K562 (cell line): ENCODE data around the gene FUNDC2. TPM values are rescaled to one million over a fixed set of nuclear protein-coding genes. Genes with fewer than 3 reads are reported as not detected.

Experiments used
- ATAC-seq: fragments of 200-7000 bp; cut with Tn5 transposase; 3 replicates; pipeline ENCODE4 v1.9.1; 2020; ENCODE audit warnings: moderate library complexity
- BruUV-seq: library from RNA; stranded (reverse); fragments of 400-500 nt; replicated peaks from 2 replicates; lab custom pipeline; 2021; lab: Mats Ljungman, UMichigan
- CTCF ChIA-PET: fragments of 300-600 bp; formaldehyde crosslinking; extraction: SDS; loops from one replicate; lab custom pipeline; 2021; ENCODE audit warnings: low intra/inter-chr PET ratio; lab: Yijun Ruan, JAX
- POLR2A ChIA-PET: fragments of 300-600, 350-650 bp; sonication (Branson Sonifier 250); formaldehyde crosslinking; extraction: SDS; loops from one replicate; lab custom pipeline; 2021; ENCODE audit warnings: antibody characterized with exemption, inconsistent platforms; lab: Yijun Ruan, JAX
- DNase-seq, 4 experiments: peaks; one replicate each; pipeline versions ENCODE4 v3.0.0 to v3.0.0-alpha.2; 2011 to 2018; ENCODE audit warnings: low spot score in 3 of 4, mixed read lengths in 3 of 4; ENCODE audit errors: extremely low read depth in 1 of 4
- FAIRE-seq: peaks from 2 replicates; lab custom pipeline; 2011; peaks lifted over from hg19 to GRCh38; lab: Jason Lieb, UNC
- H2AFZ ChIP-seq: 2 replicates; pipeline ENCODE4 v1.6.0; 2011; ENCODE audit warnings: low read depth, low read length, control low read depth, inconsistent platforms
- H3K27ac ChIP-seq: fragments of 200-600 bp; 3 replicates; pipeline ENCODE4 v1.8.0; 2011; ENCODE audit warnings: low read depth, mild to moderate bottlenecking, control low read depth, inconsistent platforms, low read length, moderate library complexity, mixed read lengths; ENCODE audit errors: extremely low read depth
- H3K27me3 ChIP-seq, 2 experiments: fragments of 300-600 bp in 1 of 2; 2 replicates in 1 of 2; 3 replicates in 1 of 2; pipeline versions ENCODE4 v1.6.0 to v1.8.0; 2011; ENCODE audit warnings: inconsistent platforms in 2 of 2, low read length in 2 of 2, mild to moderate bottlenecking in 1 of 2, mixed read lengths in 1 of 2, moderate library complexity in 1 of 2; ENCODE audit not compliant: control insufficient read depth in 2 of 2, insufficient read depth in 2 of 2
- H3K36me3 ChIP-seq: fragments of 300-600 bp; 3 replicates; pipeline ENCODE4 v1.8.0; 2011; ENCODE audit warnings: mild to moderate bottlenecking, low read length, inconsistent platforms; ENCODE audit not compliant: control insufficient read depth, insufficient read depth
- H3K4me1 ChIP-seq, 2 experiments: fragments of 200-600 bp in 1 of 2; replicated peaks in 1 of 2; 2 replicates in 1 of 2; 3 replicates in 1 of 2; pipeline versions ENCODE4 v1.5.1 to v1.8.0; 2011; ENCODE audit warnings: inconsistent platforms in 2 of 2, low read length in 2 of 2, mild to moderate bottlenecking in 1 of 2, mixed read lengths in 1 of 2, moderate library complexity in 1 of 2; ENCODE audit not compliant: control insufficient read depth in 2 of 2, insufficient read depth in 2 of 2
- H3K4me2 ChIP-seq: 2 replicates; pipeline ENCODE4 v1.6.1; 2011; ENCODE audit warnings: low read length, control low read depth, inconsistent platforms, mixed read lengths; ENCODE audit not compliant: insufficient read depth
- H3K4me3 ChIP-seq: fragments of 200-600 bp; sonication (generic), shearing (Covaris generic); 2 replicates; pipeline ENCODE4 v1.5.1; 2016; ENCODE audit warnings: control low read depth, inconsistent platforms
- H3K79me2 ChIP-seq: fragments of 200-600 bp; 3 replicates; pipeline ENCODE4 v1.8.0; 2011; ENCODE audit warnings: low read length, inconsistent platforms; ENCODE audit not compliant: control insufficient read depth, insufficient read depth
- H3K9ac ChIP-seq, 2 experiments: 2 replicates each; pipeline versions ENCODE4 v1.6.0 to v1.6.1; 2011; ENCODE audit warnings: low read depth in 2 of 2, low read length in 2 of 2, control low read depth in 1 of 2, inconsistent platforms in 1 of 2, mild to moderate bottlenecking in 1 of 2, mixed read lengths in 1 of 2; ENCODE audit not compliant: insufficient read depth in 1 of 2
- H3K9me1 ChIP-seq: one replicate; pipeline ENCODE4 v1.6.0; 2011; ENCODE audit warnings: inconsistent platforms, mild to moderate bottlenecking, low read length, moderate library complexity; ENCODE audit not compliant: control insufficient read depth, insufficient read depth
- H3K9me3 ChIP-seq: replicated peaks from 2 replicates; pipeline ENCODE4 v1.5.1; 2011; ENCODE audit warnings: low read depth, low read length, inconsistent platforms; ENCODE audit not compliant: control insufficient read depth, insufficient read depth
- H4K20me1 ChIP-seq: replicated peaks from 2 replicates; pipeline ENCODE4 v1.6.1; 2011; ENCODE audit warnings: low read length, inconsistent platforms, mixed read lengths; ENCODE audit not compliant: control insufficient read depth, insufficient read depth
- KLF6 ChIP-seq: fragments of 250-450 bp; sonication (Bioruptor Pico); IDR thresholded peaks from 2 replicates; pipeline ENCODE4 v1.4.0; 2020; ENCODE audit warnings: mild to moderate bottlenecking, moderate library complexity, borderline replicate concordance
- MTA2 ChIP-seq: fragments of 450-650 bp; IDR thresholded peaks from 2 replicates; pipeline ENCODE4 v1.6.1; 2016; ENCODE audit warnings: low read depth
- ZBED1 ChIP-seq: IDR thresholded peaks from 2 replicates; pipeline ENCODE4 v1.6.1; 2014
- ZNF354B ChIP-seq: fragments of 250-450 bp; sonication (Bioruptor Pico); IDR thresholded peaks from 2 replicates; pipeline ENCODE4 v1.4.0; 2020
- WGBS: fragments of 100-300 bp; shearing (Covaris generic); methylation state at CpG from one replicate; pipeline ENCODE4 v1.1.6; 2016; ENCODE audit warnings: low coverage, mixed read lengths; ENCODE audit not compliant: insufficient coverage; ENCODE audit errors: missing lambda C conversion rate; 5-methylcytosine and 5-hydroxymethylcytosine counted together
- in situ Hi-C: fragments of 300-500 bp; cut with MboI; formaldehyde crosslinking; loops from 4 replicates; pipeline ENCODE4 v1.15.0; 2018; ENCODE audit warnings: inconsistent platforms, mixed read lengths
- intact Hi-C: fragments of 100-400 bp; cut with micrococcal nuclease; formaldehyde crosslinking; loops from 2 replicates; pipeline ENCODE4 v1.14.2; 2022
- polyA plus RNA-seq, 8 experiments: library from polyadenylated mRNA; depleted of rRNA in 4 of 8; stranded (reverse) in 5 of 8; unstranded in 3 of 8; fragments of >200 nt; fragmentation: Nextera tagmentation in 2 of 8; fragmentation: Illumina TruSeq in 1 of 8; extraction: Ambion mirVana in 2 of 8; extraction: Trizol in 1 of 8; gene quantifications; 2 replicates each; pipeline versions ENCODE4 v1.2.1 to v1.2.3, GENCODE V29; 2011 to 2014; ENCODE audit warnings: inconsistent platforms in 1 of 8, missing spikeins in 1 of 8
- total RNA-seq, 7 experiments: library from RNA; depleted of rRNA in 6 of 7; stranded (reverse); fragments of >200 nt in 6 of 7; fragmentation: Illumina TruSeq in 2 of 7; extraction: Trizol in 2 of 7; gene quantifications; 2 replicates each; pipeline versions ENCODE4 v1.2.1 to v1.2.3, GENCODE V29; 2011 to 2021; ENCODE audit warnings: low replicate concordance in 1 of 7
- TF ChIP-seq, protein P1 (sequence below): sonication (generic); formaldehyde crosslinking; IDR thresholded peaks from 2 replicates; pipeline ENCODE4 v1.8.0; 2022; ENCODE audit warnings: mild to moderate bottlenecking, missing genetic modification reagents, borderline replicate concordance
- TF ChIP-seq, protein P2 (sequence below): fragments of 250-450 bp; sonication (Bioruptor Pico); IDR thresholded peaks from 2 replicates; pipeline ENCODE4 v1.8.0; 2021; ENCODE audit warnings: borderline replicate concordance, mild to moderate bottlenecking, moderate library complexity; ENCODE audit not compliant: poor library complexity, severe bottlenecking

The FUNDC2 gene
- total and polyA plus RNA-seq, 9 of the 15 experiments (the other 6 are each of a cell fraction or from before 2014, with no cell fraction given) = 50.6 to 235 (median 123) TPM

DNA sequence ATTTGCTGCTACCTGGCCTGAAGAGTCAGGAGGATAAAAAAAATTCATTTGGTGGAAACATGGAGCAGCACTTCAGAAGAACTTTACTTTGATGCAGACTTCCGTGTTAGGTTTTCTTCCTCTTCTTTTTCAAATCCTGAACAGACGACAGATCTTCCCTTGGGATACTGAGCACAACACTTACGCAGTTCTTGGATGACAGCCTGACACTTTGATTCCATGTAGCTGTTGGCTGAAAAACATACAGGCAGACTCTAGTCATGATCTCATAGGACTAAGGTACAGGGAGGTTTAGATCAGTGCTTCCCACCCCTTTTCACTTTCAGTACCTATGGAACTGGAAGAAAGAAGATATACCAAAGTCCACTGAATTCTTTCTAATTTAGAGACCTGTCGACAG, 35.1 kb downstream of the FUNDC2 start (continued):
- TF ChIP-seq, protein P1, sequence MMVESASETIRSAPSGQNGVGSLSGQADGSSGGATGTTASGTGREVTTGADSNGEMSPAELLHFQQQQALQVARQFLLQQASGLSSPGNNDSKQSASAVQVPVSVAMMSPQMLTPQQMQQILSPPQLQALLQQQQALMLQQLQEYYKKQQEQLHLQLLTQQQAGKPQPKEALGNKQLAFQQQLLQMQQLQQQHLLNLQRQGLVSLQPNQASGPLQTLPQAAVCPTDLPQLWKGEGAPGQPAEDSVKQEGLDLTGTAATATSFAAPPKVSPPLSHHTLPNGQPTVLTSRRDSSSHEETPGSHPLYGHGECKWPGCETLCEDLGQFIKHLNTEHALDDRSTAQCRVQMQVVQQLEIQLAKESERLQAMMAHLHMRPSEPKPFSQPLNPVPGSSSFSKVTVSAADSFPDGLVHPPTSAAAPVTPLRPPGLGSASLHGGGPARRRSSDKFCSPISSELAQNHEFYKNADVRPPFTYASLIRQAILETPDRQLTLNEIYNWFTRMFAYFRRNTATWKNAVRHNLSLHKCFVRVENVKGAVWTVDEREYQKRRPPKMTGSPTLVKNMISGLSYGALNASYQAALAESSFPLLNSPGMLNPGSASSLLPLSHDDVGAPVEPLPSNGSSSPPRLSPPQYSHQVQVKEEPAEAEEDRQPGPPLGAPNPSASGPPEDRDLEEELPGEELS (CRISPR knock-in tag) = no peak
- no peak for TF ChIP-seq ZBED1
- TF ChIP-seq, protein P2, sequence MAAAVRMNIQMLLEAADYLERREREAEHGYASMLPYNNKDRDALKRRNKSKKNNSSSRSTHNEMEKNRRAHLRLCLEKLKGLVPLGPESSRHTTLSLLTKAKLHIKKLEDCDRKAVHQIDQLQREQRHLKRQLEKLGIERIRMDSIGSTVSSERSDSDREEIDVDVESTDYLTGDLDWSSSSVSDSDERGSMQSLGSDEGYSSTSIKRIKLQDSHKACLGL = no peak
- TF ChIP-seq MTA2 = no peak
- TF ChIP-seq ZNF354B (CRISPR knock-in tag) = no peak

- no peak for TF ChIP-seq KLF6 (CRISPR knock-in tag)
- Histone ChIP-seq H3K4me2 (no peak overlapping the region), H3K79me2 (peaks cover 23% of the 10 kb centered on the region), H3K9ac (no peak overlapping the region), H3K4me1 (peaks cover 0 to 4% of the 10 kb centered on the region in 2 experiments; a peak in 3 of 5 replicates), H3K9me1 (no peaks in the 10 kb centered on the region), H3K27ac (no peak overlapping the region), H2AFZ (no peak overlapping the region), H3K9me3 (no peaks in the 10 kb centered on the region), H4K20me1 (no peaks in the 10 kb centered on the region), H3K4me3 (no peak overlapping the region), H3K36me3 (peaks cover 23% of the 10 kb centered on the region; the same call in 2 of the 3 replicates), H3K27me3 (no peaks in the 10 kb centered on the region)
- in situ Hi-C loops (no loop called here), intact Hi-C loops (no loop called here)
- FAIRE-seq = peak; percentile 23
- ChIA-PET POLR2A (no interaction called here), CTCF (no interaction called here)
- ATAC-seq = no peak
- 87% methylated on average over 7 of the region's 8 CpGs for WGBS
- BruUV-seq = no TSS peak
- DNase-seq = no peak
Observed at GRCh38 chrX:155065035-155065734, 38.5 kb downstream of the FUNDC2 start.
